GM21576 (cell line): ENCODE measurements around the gene TUBA1B.
"Not testable (repeated sequence)": the region's sequence is repeated elsewhere in the genome, so short reads cannot be mapped to it uniquely, and the experiment has no call there.

ENCODE experiments used
- ATAC-seq: cut with Tn5 transposase; IDR thresholded peaks from one replicate; pipeline ENCODE4 v1.9.1; 2021; ENCODE audit warnings: mild to moderate bottlenecking, moderate library complexity; ENCODE audit not compliant: unreplicated experiment

The TUBA1B gene

DNA sequence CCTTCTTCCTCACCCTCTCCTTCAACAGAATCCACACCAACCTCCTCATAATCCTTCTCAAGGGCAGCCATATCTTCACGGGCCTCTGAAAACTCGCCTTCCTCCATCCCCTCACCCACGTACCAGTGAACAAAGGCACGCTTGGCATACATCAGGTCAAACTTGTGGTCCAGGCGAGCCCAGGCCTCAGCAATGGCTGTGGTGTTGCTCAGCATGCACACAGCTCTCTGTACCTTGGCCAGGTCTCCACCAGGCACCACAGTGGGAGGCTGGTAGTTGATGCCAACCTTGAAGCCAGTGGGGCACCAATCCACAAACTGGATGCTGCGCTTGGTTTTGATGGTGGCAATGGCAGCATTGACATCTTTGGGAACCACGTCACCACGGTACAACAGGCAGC is 3.2 kb downstream of the TUBA1B start:
- ATAC-seq = not testable (repeated sequence)

DNA sequence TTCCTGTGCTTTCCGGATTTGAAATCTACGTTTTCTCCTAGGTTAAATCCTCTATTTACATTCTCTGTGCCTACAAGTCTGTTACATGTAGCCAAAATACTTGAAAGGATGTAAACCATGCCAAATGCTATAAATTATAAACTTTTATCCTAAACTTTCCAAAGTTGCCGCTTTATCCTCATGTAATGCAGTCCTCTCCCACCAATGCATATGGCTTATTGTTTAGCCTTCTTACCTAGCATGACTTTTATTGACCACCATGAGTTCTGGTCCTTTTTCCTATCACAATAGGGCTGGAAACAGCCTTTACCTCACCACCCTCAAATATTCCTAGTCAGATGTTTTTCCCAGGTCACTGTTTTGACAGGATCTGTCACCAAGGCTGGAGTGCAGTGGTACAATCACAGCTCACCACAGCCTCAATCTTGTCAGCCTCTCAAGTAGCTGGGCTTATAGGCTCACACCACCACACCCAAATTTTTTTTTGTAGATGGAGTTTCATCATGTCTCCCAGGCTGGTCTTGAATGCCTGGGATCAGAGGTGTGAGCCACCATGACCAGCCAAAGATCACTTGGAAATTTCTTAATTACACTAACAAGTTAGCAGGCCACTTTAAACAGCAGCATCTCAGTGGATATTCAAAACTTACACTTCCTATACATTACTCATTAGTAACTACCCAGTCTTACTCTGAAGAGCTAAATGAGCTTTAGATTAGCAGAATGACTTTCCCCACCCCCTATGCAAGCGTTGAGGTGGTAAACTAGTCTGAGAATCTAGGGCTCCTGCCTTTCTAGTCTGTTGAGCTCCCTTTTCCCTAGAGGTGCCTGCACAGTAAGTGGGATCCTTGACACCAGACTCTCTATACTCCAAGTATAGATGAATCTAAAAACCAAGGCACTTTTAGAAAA is 4.1 kb downstream of the TUBA1B start:
- ATAC-seq = no peak

DNA sequence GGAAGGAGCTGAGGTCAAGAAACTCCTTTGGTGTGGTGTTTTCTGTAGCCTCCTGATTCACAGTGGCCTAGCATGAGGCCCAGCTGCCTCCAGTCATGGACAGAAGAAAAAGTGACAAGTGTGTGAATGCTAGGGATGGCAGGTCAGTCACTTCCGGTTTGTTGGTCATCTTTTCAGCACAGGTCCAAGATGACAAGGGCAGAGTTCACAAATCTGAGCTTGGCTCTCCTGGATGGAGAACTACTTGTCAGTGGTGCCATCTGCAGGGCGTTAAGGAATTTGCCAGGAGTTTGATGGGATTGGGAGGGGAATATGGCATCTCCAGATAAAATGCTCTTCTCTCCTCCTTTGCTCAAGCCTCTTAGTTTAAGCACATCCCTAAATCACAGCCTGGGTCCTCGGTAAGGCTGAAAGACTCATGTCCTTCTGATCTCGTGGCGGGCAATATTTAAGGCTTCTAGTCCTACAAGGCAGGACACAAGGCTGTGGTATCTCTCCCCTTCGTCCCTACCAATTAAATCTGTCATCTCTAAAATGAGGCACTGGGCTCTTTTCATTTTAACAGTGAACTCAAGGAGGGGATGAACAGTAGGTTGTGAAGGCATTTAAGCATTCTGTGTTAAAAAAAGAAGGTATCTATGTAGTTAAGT is 10.0 kb downstream of the TUBA1B start:
- no peak for ATAC-seq

DNA sequence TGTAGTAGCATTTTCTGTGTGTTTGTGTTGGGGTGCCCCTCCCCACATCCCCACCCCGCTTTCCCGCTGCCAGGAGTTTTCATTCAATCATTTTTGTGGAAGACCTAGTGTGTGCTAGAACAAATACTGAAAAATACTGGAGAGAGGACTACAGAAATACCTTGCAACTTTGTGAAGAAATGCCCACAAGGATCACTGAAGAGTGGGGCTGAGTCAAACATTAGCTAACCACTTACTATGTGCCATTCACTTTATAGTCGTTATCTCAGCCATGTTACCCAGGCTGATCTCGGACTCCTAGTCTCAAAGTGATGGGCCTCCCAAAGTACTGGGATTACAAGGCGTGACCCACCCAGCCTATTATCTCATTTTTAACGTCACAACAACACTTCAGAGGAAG is 20.0 kb downstream of the TUBA1B start:
- ATAC-seq = peak; percentile 0

DNA sequence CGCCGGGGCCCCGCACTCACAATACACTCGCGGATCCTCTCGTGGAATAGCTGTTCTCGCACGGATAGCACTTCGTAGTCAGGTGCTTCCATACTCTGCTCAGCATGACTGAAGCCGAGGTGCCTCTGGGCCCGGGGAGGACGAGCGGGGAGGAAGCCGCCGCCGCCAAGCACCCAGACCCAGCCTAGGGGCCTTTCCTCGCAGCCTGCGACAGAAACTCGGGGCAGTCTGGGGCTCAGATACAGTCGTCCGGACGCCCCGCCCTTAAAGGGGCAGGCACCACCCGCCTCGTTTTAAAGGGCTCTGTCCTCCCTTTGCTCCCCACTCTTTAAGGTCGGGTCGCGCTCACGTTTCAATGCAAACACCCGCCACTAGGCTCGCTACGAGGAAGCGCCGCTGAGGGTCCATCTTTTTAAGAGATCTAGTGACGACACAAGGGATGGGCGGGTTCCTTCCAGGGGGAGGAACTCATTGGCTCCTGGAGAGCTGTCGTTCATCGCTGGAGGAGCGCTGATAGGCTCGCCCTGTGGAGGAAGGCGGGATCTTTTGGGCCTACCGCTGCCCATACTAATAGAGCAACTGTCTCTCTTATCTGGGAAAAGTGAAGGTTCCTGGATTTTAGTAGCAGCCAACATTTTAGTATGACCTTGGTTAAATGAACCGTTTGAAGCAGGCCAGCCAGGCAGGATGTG is 20.6 kb downstream of the TUBA1B start, which contains the start of gene LMBR1L:
Gene LMBR1L (minus strand): TSS at position 384 of the 692 bp plus-strand sequence. CDS start 292 bp downstream, at position 92.
- peak; percentile 98 for ATAC-seq

DNA sequence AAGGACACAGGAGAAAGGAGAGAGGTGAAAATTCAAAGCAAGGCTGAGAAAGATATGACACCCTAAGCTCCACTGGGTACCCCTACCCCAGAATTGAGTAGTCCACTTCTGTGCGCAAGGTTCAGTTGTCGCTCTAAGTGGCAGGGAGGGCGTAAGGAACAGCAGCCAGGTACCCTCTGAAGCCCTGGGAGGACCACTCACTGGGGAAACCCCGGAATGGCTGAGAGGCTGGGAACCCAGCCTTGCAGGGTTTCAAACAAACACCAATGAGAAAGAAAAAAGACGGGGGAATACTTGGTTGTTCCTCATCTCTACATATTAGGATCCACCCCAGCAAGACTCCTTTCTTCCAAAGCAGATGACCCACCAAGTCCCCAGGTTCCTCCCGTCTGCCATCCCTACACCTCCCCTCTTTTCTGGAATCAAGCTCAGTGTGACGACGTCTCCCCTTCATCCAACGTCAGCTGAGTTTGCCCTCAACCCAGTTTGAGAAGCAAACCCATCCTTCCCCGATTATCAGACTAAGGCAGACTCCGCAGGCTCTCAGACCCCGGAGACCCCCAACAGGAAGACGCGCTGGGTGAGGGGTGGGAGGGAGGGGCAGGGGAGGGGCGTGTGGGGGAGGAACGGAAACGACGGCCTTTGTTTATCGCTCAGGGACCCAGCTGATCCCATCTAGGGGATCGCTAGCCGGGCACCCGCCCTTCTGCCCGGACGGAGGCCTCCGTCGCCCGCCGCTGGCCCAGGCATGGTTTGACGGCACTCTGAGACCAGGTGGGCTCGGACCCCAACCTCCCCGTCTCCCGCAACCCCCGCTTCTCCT is 21.3 kb downstream of the TUBA1B start:
- ATAC-seq = no peak

DNA sequence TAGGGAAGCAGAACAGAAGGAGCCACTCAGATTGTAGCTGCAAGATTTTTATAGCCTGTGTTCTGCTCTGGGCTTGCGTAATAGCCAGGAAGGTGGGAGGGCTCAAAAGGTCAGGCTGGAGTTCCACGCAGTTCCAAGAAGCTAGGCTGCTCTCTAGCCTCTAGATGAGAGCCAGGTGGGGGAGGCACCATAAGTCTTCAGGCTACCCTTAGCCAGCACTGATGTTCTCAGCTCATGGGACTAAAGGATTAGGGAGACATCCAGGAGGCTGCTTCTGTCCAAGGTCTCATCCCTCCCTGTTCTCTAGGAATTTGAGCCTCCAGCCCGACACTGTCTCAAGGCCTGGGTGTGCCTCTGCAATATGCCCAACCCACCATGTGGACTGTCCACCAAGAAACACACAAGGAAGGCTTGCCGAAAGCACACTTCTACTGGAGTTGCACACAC is 22.2 kb downstream of the TUBA1B start:
- no peak for ATAC-seq

DNA sequence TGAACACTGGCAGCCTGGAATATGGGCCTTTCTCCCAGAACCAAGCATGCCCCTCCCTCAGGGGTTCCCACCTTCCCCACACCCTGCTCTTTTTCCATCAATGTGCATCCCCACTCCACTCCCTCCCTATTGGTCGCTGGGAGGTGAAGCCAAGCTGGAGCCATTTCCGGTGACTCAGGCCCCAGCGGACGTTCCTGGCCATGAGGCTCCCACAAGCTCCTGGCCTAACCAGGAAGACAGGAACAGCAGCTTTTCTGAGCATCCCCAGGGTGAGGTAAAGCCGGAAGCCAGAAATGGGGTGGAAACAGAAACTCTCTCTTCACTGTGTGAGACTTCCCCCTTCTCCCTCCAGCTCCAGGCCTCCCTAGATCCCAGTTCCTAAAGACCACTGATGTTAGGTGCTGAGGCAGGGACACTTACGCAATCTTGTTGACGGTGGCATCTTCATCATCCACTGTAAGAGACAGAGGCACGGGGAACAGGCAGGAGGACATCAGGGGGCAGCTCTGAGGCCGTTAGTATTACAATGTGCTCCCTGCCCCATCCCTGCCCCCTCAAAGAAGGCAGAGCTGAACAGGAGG is 25.6 kb downstream of the TUBA1B start:
- ATAC-seq = no peak

DNA sequence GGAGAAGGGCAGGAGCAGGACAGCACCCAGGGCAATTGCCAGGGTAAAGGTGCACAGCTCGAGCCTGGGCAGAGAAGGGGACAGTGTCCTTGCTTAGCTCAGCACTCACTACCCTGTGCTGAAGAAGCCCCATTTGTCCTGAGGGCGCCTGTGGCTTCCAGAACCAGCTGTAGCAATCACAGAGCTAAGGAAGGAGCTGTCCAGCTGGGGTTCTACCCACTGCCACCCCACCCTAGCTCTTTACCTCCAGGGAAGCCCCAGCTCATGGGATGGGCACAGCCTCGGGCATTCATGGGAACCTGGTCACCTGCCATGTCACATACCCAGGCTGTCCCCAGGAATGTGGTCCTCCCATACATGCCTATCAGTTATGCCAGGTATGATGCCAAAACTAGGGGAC is 26.4 kb downstream of the TUBA1B start:
- ATAC-seq = no peak

DNA sequence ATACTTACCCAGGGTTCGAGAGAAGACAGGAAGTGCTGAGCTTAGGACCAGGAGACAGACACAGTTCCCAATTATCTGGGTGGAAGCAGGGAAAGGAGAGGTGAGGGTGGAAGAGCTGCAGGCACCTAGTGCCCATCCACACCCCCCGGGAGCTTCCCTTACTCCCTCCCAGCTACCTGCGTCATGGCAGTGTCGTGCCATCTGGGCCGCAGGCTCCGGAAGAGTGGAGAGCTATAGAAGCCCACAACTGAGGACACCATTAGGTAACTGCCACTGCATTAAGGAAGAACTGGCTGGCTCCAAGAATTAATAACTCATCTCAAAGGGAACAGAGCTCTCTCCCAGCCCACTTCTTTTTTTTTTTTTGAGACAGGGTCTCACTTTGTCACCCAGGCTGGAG is 30.8 kb downstream of the TUBA1B start:
- ATAC-seq = no peak

DNA sequence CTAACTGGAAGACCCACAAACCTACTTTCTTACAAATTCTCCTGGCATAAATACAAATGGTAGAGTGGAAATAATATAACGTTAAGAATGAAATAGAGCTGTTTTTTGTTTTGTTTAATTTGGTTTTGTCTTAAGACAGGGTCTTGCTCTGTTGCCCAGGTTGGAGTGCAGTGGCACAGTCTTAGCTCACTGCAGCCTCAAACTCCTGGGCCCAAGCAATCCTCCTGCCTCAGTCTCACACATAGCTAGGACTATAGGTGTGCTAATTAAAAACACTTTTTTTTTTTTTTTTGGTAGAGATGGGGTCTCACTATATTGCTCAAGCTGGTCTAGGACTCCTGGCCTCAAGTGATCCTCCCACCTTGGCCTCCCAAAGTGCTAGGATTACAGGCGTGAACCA is 32.5 kb downstream of the TUBA1B start:
- ATAC-seq = no peak

DNA sequence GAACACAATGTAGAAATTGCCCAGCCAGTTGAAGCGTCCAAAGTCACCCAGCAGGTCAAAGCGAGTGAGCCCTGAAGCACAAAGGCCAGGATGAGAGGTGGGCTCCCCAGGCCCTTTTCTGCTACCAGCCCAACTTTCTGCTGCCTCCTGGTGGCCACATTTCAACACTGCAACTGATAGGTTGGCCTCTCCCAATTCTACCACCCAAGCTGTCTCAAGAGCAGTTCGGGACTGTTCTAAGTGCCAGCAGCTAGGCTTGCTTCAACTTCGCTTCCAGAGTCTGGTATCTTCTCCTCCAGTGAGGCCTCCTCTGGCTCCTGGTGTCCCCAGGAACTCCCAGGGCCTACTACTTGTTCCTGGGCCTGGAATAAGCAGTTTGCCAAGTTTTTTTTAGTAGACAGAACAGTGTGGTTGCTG is 33.2 kb downstream of the TUBA1B start:
- no peak for ATAC-seq

DNA sequence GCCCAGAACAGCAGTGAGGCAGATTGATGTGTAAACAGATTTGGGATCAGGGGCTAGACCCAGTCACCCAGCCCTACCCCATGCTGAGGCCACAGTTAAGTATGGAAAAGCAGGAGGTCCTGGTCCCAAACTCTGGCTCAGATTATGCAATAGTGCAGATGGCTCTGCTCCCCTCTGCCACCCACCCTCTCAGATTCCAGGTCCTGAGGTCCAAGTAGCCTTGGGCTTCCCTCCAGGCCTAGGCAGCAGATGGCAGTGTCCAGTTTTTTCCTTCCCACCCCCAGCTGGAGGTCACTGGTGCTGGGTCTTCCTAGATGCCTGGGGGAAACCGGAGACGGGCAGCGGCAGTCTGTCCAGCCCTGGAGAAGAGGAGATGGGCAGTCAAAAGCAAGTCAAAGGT is 33.8 kb downstream of the TUBA1B start:
- ATAC-seq = no peak

DNA sequence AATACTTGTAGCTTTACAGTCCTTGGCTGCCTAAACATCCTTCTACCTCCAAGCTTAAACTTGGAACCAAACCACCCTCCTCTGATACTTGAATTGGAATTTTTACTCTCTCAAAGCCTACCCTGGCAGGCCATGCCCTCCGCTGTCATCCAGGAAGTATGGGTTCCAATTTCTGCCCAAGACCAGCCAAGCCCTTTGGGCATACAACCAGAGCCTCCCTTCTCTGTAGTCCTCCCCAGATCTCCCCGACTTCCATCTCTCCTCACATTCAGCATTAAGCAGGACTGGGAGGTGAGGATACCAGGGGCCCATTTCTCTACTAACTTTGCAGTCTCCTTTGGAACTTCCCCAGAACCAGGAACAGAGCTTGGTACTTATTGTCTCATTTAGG is 36.2 kb downstream of the TUBA1B start:
- no peak for ATAC-seq

DNA sequence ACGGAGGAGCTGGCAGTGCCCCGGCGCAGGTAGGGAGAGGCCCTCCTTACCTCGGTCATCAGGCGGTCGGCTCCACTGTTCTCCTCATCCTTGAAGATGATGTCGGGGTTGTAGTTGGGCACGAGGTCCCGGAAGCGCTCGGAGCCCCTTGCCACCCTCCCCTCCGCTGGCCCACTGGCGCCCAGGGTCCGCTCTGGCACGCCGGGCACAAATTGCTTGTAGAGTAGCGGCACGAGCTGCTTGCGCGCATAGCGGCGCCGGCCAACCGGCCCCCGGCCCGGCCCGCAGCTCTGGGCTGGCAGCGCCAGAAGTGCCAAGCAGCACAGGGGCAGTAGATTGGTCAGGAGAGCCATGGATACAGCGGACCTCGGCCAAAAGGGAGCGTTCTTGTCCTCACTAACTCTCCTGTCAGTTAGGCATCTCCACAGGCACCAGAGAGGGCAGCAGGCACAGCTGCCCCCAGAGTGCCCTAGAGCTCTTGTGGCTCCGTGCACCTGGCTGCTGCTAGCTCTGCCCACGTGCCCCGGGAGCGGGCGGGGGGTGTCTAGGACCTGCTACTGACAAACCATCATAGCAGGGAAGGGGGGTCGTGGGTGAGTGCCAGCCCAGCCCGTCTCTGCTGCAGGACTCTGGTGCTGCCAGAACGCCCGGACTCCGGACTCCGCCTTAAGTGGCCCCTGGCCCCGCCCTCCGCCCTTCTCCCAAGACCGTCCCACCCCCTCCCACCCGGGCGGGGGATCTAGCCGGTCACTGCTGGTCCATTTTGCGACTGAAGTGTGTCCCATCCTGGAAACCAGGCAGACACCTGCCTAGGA is 36.8 kb downstream of the TUBA1B start, which contains the start of gene DHH:
Gene DHH (minus strand): TSS at position 642 of the 815 bp plus-strand sequence. CDS start 289 bp downstream, at position 353.
- ATAC-seq = no peak

DNA sequence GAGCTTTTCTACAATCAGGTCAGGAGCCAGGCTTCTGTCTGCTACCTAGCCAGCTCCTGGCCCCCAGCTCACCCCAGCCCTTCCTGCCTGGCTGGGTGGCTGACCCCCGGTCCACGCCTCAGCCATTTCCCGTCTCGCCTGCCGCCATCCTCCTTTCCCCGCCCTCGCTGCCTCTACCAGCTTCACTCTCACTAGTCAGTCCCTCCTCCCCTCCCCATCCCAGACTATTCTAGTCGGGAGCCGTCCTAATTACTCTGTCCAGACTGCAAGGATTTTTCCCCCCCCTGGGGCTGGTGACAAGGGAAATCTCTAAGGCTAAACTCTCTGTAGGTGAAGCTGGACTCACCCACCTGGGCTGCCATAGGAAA is 37.4 kb downstream of the TUBA1B start:
- ATAC-seq = no peak

DNA sequence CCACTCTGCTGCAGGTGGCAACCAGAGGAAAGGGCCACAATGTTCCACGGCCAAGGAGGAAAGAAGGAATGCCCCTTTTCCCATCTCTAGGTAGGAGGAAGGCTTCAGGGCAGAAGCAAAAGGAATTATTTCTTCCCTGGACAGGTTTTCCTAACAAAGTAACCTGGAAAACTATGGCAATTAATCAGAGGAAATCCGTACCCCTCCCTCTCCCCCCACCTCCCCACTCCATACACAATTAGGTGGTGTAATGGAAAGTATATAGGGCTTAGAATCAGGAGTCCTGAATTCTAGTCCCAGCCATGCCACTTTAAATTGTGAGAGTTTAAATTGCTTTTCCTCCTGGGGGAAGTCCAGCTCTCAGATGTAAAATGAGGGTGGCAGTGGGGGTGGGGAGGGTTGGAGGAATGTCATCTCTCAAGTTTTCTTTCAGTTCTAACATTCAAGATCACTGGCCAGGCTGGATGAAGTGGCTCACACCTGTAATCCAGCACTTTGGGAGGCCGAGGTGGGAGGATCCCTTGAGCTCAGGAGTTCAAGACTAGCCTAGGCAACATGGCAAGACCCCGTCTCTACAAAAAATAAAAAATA is 38.3 kb downstream of the TUBA1B start:
- ATAC-seq = no peak

DNA sequence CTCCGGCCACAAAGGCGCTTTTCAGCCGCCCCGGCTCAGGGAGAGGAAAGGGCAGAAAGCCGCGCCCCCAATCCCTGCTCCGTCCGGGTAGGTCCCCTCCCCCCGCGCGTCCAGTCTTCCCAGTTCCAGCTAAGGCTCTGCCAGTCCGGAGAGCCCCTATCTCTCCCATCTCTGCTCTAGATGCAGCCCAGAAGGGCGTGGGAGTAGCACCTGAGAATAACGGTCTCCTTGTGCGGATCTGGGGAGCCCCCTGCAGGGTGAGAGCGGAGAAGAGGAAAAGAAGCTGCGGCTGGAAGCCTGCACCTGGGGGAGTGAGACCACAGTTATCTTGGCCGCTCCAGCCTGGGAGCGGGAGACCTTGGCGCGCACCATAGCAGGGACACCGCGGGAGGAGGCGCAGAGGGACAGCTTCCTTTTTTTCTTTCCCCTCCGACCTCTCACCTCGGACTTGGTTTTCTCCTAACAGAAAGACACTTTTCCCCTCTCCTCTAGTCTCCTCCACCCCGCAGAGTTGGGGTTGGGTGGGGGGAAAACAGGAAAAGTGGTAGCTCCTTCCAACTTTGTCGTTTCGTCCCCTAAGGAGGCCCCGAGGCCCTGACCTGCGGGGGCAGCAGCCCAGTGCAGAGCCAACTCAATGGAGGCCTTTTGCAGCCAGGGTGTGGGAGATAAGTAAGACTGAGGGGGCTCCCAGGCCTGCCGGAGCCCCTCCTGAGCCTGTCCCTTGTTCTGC is 38.9 kb downstream of the TUBA1B start:
- ATAC-seq = no peak

DNA sequence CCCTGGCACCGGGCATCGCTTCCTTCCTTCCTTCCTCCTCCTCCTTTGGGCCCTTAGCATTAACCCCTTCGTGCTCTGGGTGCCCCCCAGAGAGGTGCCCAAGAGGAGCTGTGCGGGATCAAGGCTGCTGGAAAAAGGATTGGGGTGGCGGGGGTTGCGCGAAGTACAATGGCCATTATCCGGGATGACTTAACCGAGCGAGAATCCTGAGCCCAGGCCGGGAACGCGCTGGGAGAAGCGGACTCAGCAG is 39.4 kb downstream of the TUBA1B start:
- no peak for ATAC-seq
